ENCODE results near the gene SDF4. TPM values are rescaled to one million over a fixed set of nuclear protein-coding genes. Genes with fewer than 3 reads are reported as not detected.

Gene SDF4
- total RNA-seq, 2 donors from 2014 or later = 157 to 230 TPM

- Histone ChIP-seq H3K36me3 (no peaks in the 10 kb centered on the region), H3K4me3 (no peak overlapping the region), H3K27me3 (replicated peaks; ENCODE audit: insufficient read depth) (no peaks in the 10 kb centered on the region), H3K9me3 (no peaks in the 10 kb centered on the region), H3K4me1 (ENCODE audit: control insufficient read depth in 1 of 2, low read depth in 2 of 2) (no peaks in the 10 kb centered on the region), H3K27ac (no peak overlapping the region)
- TF ChIP-seq CTCF (IDR thresholded peaks at IDR 0.05) = no peak
- DNase-seq (ENCODE audit: low spot score) (no peak), ATAC-seq (ENCODE audit: insufficient number of reproducible peaks, low FRiP score, low read depth) (no peak)
Observed at GRCh38 chr1:1181129-1181937, 50.5 kb downstream of the SDF4 start.

GRCh38 chr1:1179983-1180861 is 51.6 kb downstream of the SDF4 start:
- Histone ChIP-seq H3K4me1 (ENCODE audit: control insufficient read depth in 1 of 2, low read depth in 2 of 2) (no peaks in the 10 kb centered on the region), H3K4me3 (no peak overlapping the region), H3K27ac (no peak overlapping the region), H3K36me3 (no peaks in the 10 kb centered on the region), H3K27me3 (replicated peaks; ENCODE audit: insufficient read depth) (no peaks in the 10 kb centered on the region), H3K9me3 (no peaks in the 10 kb centered on the region)
- ATAC-seq (ENCODE audit: insufficient number of reproducible peaks, low FRiP score, low read depth) (no peak), DNase-seq (ENCODE audit: low spot score) (no peak)
- no peak for TF ChIP-seq CTCF (IDR thresholded peaks at IDR 0.05)

GRCh38 chr1:1179346-1179982 is 52.3 kb downstream of the SDF4 start:
- no peak for ATAC-seq (ENCODE audit: insufficient number of reproducible peaks, low FRiP score, low read depth)
- Histone ChIP-seq H3K4me1 (ENCODE audit: control insufficient read depth in 1 of 2, low read depth in 2 of 2) (no peaks in the 10 kb centered on the region), H3K36me3 (no peaks in the 10 kb centered on the region), H3K4me3 (no peak overlapping the region), H3K27me3 (replicated peaks; ENCODE audit: insufficient read depth) (no peaks in the 10 kb centered on the region), H3K9me3 (no peaks in the 10 kb centered on the region), H3K27ac (no peak overlapping the region)
- TF ChIP-seq CTCF (IDR thresholded peaks at IDR 0.05) = no peak
- no peak for DNase-seq (ENCODE audit: low spot score)

GRCh38 chr1:1178794-1179331 is 52.9 kb downstream of the SDF4 start:
- no peaks in the 10 kb centered on the region for H3K4me1 ChIP-seq (ENCODE audit: control insufficient read depth in 1 of 2, low read depth in 2 of 2)
- no peaks in the 10 kb centered on the region for H3K27me3 ChIP-seq (replicated peaks; ENCODE audit: insufficient read depth)
- no peak for TF ChIP-seq CTCF (IDR thresholded peaks at IDR 0.05)
- no peak for DNase-seq (ENCODE audit: low spot score)
- no peaks in the 10 kb centered on the region for H3K9me3 ChIP-seq
- no peak overlapping the region for H3K4me3 ChIP-seq
- ATAC-seq (ENCODE audit: insufficient number of reproducible peaks, low FRiP score, low read depth) = no peak
- no peak overlapping the region for H3K27ac ChIP-seq
- no peaks in the 10 kb centered on the region for H3K36me3 ChIP-seq
